Panc1 (cell line): Measurements from ENCODE around the gene NTS. TPM values are rescaled to one million over a fixed set of nuclear protein-coding genes. Genes with fewer than 3 reads are reported as not detected.
A peak's percentile ranks its signal among the peaks of the same experiment; 100 is the strongest.

Experiments
- ATAC-seq: fragments of 200-7000 bp; cut with Tn5 transposase; 2 replicates; pipeline ENCODE4 v1.9.1; 2020; ENCODE audit warnings: mild to moderate bottlenecking, moderate library complexity
- Bru-seq: library from RNA; stranded (reverse); fragments of 400-500 nt; gene quantifications from one replicate; lab custom pipeline; 2021; lab: Mats Ljungman, UMichigan
- BruChase-seq, 2 experiments: library from RNA; stranded (reverse); fragments of 400-500 nt; gene quantifications; one replicate each; lab custom pipeline; 2021; lab: Mats Ljungman, UMichigan
- BruUV-seq: library from RNA; stranded (reverse); fragments of 400-500 nt; replicated peaks from 2 replicates; lab custom pipeline; 2021; lab: Mats Ljungman, UMichigan
- CTCF ChIA-PET: fragments of 300-600 bp; sonication (Branson Sonifier 250); formaldehyde crosslinking; loops from one replicate; lab custom pipeline; 2022; ENCODE audit warnings: antibody characterized with exemption; lab: Charles Lee
- POLR2A ChIA-PET: fragments of 300-600 bp; sonication (Branson Sonifier 250); formaldehyde crosslinking; loops from one replicate; lab custom pipeline; 2022; ENCODE audit warnings: antibody characterized with exemption; lab: Charles Lee
- DNase-seq: peaks from one replicate; pipeline ENCODE4 v3.0.0-alpha.2; 2010; ENCODE audit warnings: low read depth, low spot score
- H3K27ac ChIP-seq: 2 replicates; pipeline ENCODE4 v1.5.1; 2011; ENCODE audit warnings: mild to moderate bottlenecking, low read length, inconsistent platforms
- H3K27me3 ChIP-seq: fragments of 200-500 bp; sonication (Bioruptor generic); 2 replicates; pipeline ENCODE4 v1.6.0; 2014; ENCODE audit warnings: low read length, inconsistent platforms; ENCODE audit not compliant: control insufficient read depth, insufficient read depth
- H3K36me3 ChIP-seq: fragments of 200-500 bp; sonication (Bioruptor generic); 2 replicates; pipeline ENCODE4 v1.5.1; 2014; ENCODE audit warnings: inconsistent platforms, mild to moderate bottlenecking, low read length, moderate library complexity; ENCODE audit not compliant: control insufficient read depth, insufficient read depth
- H3K4me1 ChIP-seq: 2 replicates; pipeline ENCODE4 v1.5.1; 2011; ENCODE audit warnings: inconsistent platforms, mild to moderate bottlenecking, low read length, moderate library complexity; ENCODE audit not compliant: control insufficient read depth, insufficient read depth
- H3K4me3 ChIP-seq, 2 experiments: 2 replicates each; pipeline ENCODE4 v1.5.1; 2011 to 2012; ENCODE audit warnings: low read depth in 2 of 2, low read length in 2 of 2, mild to moderate bottlenecking in 2 of 2, inconsistent platforms in 1 of 2, moderate library complexity in 1 of 2
- H3K9me3 ChIP-seq: fragments of 200-500 bp; sonication (Bioruptor generic); 2 replicates; pipeline ENCODE4 v1.5.1; 2014; ENCODE audit warnings: low read depth, mild to moderate bottlenecking, inconsistent platforms, low read length, moderate library complexity; ENCODE audit not compliant: control insufficient read depth, insufficient read depth
- POLR2AphosphoS5 ChIP-seq: IDR thresholded peaks from 2 replicates; pipeline ENCODE4 v1.6.1; 2012; ENCODE audit warnings: mild to moderate bottlenecking, low read depth, low read length, moderate library complexity
- SIN3A ChIP-seq: IDR thresholded peaks from 2 replicates; pipeline ENCODE4 v1.6.1; 2012; ENCODE audit warnings: low read depth, mild to moderate bottlenecking, low read length, moderate library complexity, borderline replicate concordance; ENCODE audit not compliant: insufficient read depth
- TCF7L2 ChIP-seq: IDR thresholded peaks from 2 replicates; pipeline ENCODE4 v1.6.1; 2011; ENCODE audit warnings: mild to moderate bottlenecking, low read depth, low read length, inconsistent platforms
- in situ Hi-C: cut with HindIII; loops from 2 replicates; pipeline ENCODE4 v1.10.0; 2016; ENCODE audit warnings: low sequenced_read_pairs, low pct_unique_long_range_greater_than_20kb
- intact Hi-C: fragments of 100-400 bp; cut with micrococcal nuclease; formaldehyde crosslinking; loops from one replicate; pipeline ENCODE4 v1.10.0; 2022; ENCODE audit not compliant: unreplicated experiment
- long read RNA-seq: library from polyadenylated mRNA; unstranded; transcript quantifications from one replicate; pipeline ENCODE4 v2.0.0, GENCODE V29; 2021; ENCODE audit not compliant: unreplicated experiment
- polyA plus RNA-seq: library from polyadenylated mRNA; unstranded; fragments of >200 nt; gene quantifications from one replicate; pipeline ENCODE4 v1.2.1, GENCODE V29; 2012; ENCODE audit warnings: missing spikeins; ENCODE audit not compliant: insufficient read length
- total RNA-seq: library from RNA; stranded (reverse); gene quantifications from one replicate; pipeline ENCODE4 v1.2.1, GENCODE V29; 2021; ENCODE audit not compliant: unreplicated experiment
- TF ChIP-seq, protein P1 (sequence below): fragments of 450-650 bp; IDR thresholded peaks from 2 replicates; pipeline ENCODE4 v1.5.1; 2017; ENCODE audit warnings: mild to moderate bottlenecking
- TF ChIP-seq, protein P2 (sequence below), 2 experiments: IDR thresholded peaks; 2 replicates each; pipeline ENCODE4 v1.6.1; 2011 to 2012; ENCODE audit warnings: low read depth in 2 of 2, control low read depth in 1 of 2, low read length in 1 of 2, mild to moderate bottlenecking in 1 of 2, moderate library complexity in 1 of 2; ENCODE audit not compliant: insufficient read depth in 1 of 2

Gene NTS, protein sequence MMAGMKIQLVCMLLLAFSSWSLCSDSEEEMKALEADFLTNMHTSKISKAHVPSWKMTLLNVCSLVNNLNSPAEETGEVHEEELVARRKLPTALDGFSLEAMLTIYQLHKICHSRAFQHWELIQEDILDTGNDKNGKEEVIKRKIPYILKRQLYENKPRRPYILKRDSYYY
- total RNA-seq (1.5 TPM), Bru-seq, nascent RNA (percentile 37 among the genes with signal in this experiment), BruChase-seq, experiment 1, labeled RNA remaining after a 2-hour chase (percentile 25 among the genes with signal in this experiment), BruChase-seq, experiment 2, labeled RNA remaining after a 6-hour chase (percentile 42 among the genes with signal in this experiment)
- 3.4 TPM for polyA plus RNA-seq
- long read RNA-seq: 0 reads

- no peaks in the 10 kb centered on the region for H3K4me1 ChIP-seq
- ChIA-PET CTCF (no interaction called here), POLR2A (no interaction called here)
- no TSS peak for BruUV-seq
- no peak within 1 kb of the TSS for H3K4me3 ChIP-seq
- no peaks in the 10 kb centered on the region for H3K36me3 ChIP-seq
- no peaks in the 10 kb centered on the region for H3K27me3 ChIP-seq
- ATAC-seq: no peak
- DNase-seq: no peak
- in situ Hi-C loops (no loop called here), intact Hi-C loops (no loop called here)
- no peaks in the 10 kb centered on the region for H3K9me3 ChIP-seq
- no peak for TF ChIP-seq TCF7L2
- TF ChIP-seq SIN3A: no peak
- TF ChIP-seq POLR2AphosphoS5: no peak
- TF ChIP-seq, protein P1, sequence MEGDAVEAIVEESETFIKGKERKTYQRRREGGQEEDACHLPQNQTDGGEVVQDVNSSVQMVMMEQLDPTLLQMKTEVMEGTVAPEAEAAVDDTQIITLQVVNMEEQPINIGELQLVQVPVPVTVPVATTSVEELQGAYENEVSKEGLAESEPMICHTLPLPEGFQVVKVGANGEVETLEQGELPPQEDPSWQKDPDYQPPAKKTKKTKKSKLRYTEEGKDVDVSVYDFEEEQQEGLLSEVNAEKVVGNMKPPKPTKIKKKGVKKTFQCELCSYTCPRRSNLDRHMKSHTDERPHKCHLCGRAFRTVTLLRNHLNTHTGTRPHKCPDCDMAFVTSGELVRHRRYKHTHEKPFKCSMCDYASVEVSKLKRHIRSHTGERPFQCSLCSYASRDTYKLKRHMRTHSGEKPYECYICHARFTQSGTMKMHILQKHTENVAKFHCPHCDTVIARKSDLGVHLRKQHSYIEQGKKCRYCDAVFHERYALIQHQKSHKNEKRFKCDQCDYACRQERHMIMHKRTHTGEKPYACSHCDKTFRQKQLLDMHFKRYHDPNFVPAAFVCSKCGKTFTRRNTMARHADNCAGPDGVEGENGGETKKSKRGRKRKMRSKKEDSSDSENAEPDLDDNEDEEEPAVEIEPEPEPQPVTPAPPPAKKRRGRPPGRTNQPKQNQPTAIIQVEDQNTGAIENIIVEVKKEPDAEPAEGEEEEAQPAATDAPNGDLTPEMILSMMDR: no peak
- TF ChIP-seq, protein P2, sequence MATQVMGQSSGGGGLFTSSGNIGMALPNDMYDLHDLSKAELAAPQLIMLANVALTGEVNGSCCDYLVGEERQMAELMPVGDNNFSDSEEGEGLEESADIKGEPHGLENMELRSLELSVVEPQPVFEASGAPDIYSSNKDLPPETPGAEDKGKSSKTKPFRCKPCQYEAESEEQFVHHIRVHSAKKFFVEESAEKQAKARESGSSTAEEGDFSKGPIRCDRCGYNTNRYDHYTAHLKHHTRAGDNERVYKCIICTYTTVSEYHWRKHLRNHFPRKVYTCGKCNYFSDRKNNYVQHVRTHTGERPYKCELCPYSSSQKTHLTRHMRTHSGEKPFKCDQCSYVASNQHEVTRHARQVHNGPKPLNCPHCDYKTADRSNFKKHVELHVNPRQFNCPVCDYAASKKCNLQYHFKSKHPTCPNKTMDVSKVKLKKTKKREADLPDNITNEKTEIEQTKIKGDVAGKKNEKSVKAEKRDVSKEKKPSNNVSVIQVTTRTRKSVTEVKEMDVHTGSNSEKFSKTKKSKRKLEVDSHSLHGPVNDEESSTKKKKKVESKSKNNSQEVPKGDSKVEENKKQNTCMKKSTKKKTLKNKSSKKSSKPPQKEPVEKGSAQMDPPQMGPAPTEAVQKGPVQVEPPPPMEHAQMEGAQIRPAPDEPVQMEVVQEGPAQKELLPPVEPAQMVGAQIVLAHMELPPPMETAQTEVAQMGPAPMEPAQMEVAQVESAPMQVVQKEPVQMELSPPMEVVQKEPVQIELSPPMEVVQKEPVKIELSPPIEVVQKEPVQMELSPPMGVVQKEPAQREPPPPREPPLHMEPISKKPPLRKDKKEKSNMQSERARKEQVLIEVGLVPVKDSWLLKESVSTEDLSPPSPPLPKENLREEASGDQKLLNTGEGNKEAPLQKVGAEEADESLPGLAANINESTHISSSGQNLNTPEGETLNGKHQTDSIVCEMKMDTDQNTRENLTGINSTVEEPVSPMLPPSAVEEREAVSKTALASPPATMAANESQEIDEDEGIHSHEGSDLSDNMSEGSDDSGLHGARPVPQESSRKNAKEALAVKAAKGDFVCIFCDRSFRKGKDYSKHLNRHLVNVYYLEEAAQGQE (IDR thresholded peaks at IDR 0.05; ENCODE audit: insufficient read depth in 1 of 2, low read depth in 2 of 2, low read length in 1 of 2): no peak
- H3K27ac ChIP-seq: no peak within 1 kb of the TSS
These were observed at the start of gene NTS for GRCh38 chr12:85874031-85874461. Gene NTS (plus strand): TSS chr12:85874295. CDS start chr12:85874404, 109 bp downstream.

GRCh38 chr12:85825746-85826145 lies 48.3 kb upstream of the NTS start:
- H3K27me3 ChIP-seq: no peaks in the 10 kb centered on the region
- no peak overlapping the region for H3K27ac ChIP-seq
- POLR2A ChIA-PET: no interaction called here
- DNase-seq (no peak), ATAC-seq (no peak)
- CTCF ChIA-PET: no interaction called here
- H3K36me3 ChIP-seq: no peaks in the 10 kb centered on the region
- no TSS peak for BruUV-seq
- H3K4me1 ChIP-seq: no peaks in the 10 kb centered on the region
- TF ChIP-seq POLR2AphosphoS5: no peak
- TF ChIP-seq, protein P1: no peak
- TF ChIP-seq SIN3A: no peak
- TF ChIP-seq TCF7L2: no peak
- TF ChIP-seq, protein P2 (IDR thresholded peaks at IDR 0.05; ENCODE audit: insufficient read depth in 1 of 2, low read depth in 2 of 2, low read length in 1 of 2): no peak
- intact Hi-C loops: no loop called here
- in situ Hi-C loops: no loop called here
- H3K4me3 ChIP-seq: no peak overlapping the region
- no peaks in the 10 kb centered on the region for H3K9me3 ChIP-seq
